ENCODE data around the gene SLC5A10.
"Not testable (repeated sequence)": the region's sequence is repeated elsewhere in the genome, so short reads cannot be mapped to it uniquely, and the experiment has no call there.

The SLC5A10 gene

GRCh38 chr17:19036186-19036585 is 84.2 kb downstream of the SLC5A10 start:
- H3K9me3 ChIP-seq (ENCODE audit: control insufficient read depth in 2 of 2, low read length in 2 of 2); H3K27ac ChIP-seq (ENCODE audit: low read length); H3K4me1 ChIP-seq (ENCODE audit: control insufficient read depth, insufficient read depth, low read length); H3K4me3 ChIP-seq (ENCODE audit: low read length in 2 of 2); H3K27me3 ChIP-seq (ENCODE audit: control insufficient read depth in 1 of 2, insufficient read depth in 2 of 2, low read length in 2 of 2); H3K36me3 ChIP-seq (ENCODE audit: control insufficient read depth in 2 of 2, insufficient read depth in 2 of 2, low read length in 2 of 2); H3K9ac ChIP-seq (ENCODE audit: low read length in 2 of 2): not testable (repeated sequence)

- H3K9me3 ChIP-seq (ENCODE audit: control insufficient read depth in 2 of 2, low read length in 2 of 2) = not testable (repeated sequence)
These were observed 85.6 kb downstream of the SLC5A10 start for GRCh38 chr17:19037547-19037946.

GRCh38 chr17:19038007-19038406 is 86.0 kb downstream of the SLC5A10 start:
- H3K27me3 ChIP-seq (ENCODE audit: control insufficient read depth in 1 of 2, insufficient read depth in 2 of 2, low read length in 2 of 2); H3K4me1 ChIP-seq (ENCODE audit: control insufficient read depth, insufficient read depth, low read length); H3K27ac ChIP-seq (ENCODE audit: low read length); H3K36me3 ChIP-seq (ENCODE audit: control insufficient read depth in 2 of 2, insufficient read depth in 2 of 2, low read length in 2 of 2); H3K9me3 ChIP-seq (ENCODE audit: control insufficient read depth in 2 of 2, low read length in 2 of 2); H3K9ac ChIP-seq (ENCODE audit: low read length in 2 of 2); H3K4me3 ChIP-seq (ENCODE audit: low read length in 2 of 2): not testable (repeated sequence)

More at GRCh38 chr17:19037547-19037946, 85.6 kb downstream of the SLC5A10 start:
- H3K27me3 ChIP-seq (ENCODE audit: control insufficient read depth in 1 of 2, insufficient read depth in 2 of 2, low read length in 2 of 2); H3K4me3 ChIP-seq (ENCODE audit: low read length in 2 of 2); H3K36me3 ChIP-seq (ENCODE audit: control insufficient read depth in 2 of 2, insufficient read depth in 2 of 2, low read length in 2 of 2); H3K27ac ChIP-seq (ENCODE audit: low read length); H3K9ac ChIP-seq (ENCODE audit: low read length in 2 of 2); H3K4me1 ChIP-seq (ENCODE audit: control insufficient read depth, insufficient read depth, low read length): not testable (repeated sequence)

- H3K9me3 ChIP-seq (ENCODE audit: control insufficient read depth in 2 of 2, low read length in 2 of 2); H3K27me3 ChIP-seq (ENCODE audit: control insufficient read depth in 1 of 2, insufficient read depth in 2 of 2, low read length in 2 of 2); H3K27ac ChIP-seq (ENCODE audit: low read length); H3K4me1 ChIP-seq (ENCODE audit: control insufficient read depth, insufficient read depth, low read length); H3K9ac ChIP-seq (ENCODE audit: low read length in 2 of 2); H3K36me3 ChIP-seq (ENCODE audit: control insufficient read depth in 2 of 2, insufficient read depth in 2 of 2, low read length in 2 of 2); H3K4me3 ChIP-seq (ENCODE audit: low read length in 2 of 2): not testable (repeated sequence)
These were observed 86.8 kb downstream of the SLC5A10 start for GRCh38 chr17:19038730-19039129.

- not testable (repeated sequence) for H3K4me3 ChIP-seq (ENCODE audit: low read length in 2 of 2); H3K27me3 ChIP-seq (ENCODE audit: control insufficient read depth in 1 of 2, insufficient read depth in 2 of 2, low read length in 2 of 2); H3K9ac ChIP-seq (ENCODE audit: low read length in 2 of 2); H3K27ac ChIP-seq (ENCODE audit: low read length); H3K4me1 ChIP-seq (ENCODE audit: control insufficient read depth, insufficient read depth, low read length); H3K36me3 ChIP-seq (ENCODE audit: control insufficient read depth in 2 of 2, insufficient read depth in 2 of 2, low read length in 2 of 2); H3K9me3 ChIP-seq (ENCODE audit: control insufficient read depth in 2 of 2, low read length in 2 of 2)
These were observed 88.4 kb downstream of the SLC5A10 start for GRCh38 chr17:19040350-19040749.

GRCh38 chr17:19041871-19042270 is 89.9 kb downstream of the SLC5A10 start:
- not testable (repeated sequence) for H3K9ac ChIP-seq (ENCODE audit: low read length in 2 of 2)

GRCh38 chr17:19042369-19042768 is 90.4 kb downstream of the SLC5A10 start:
- not testable (repeated sequence) for H3K4me1 ChIP-seq (ENCODE audit: control insufficient read depth, insufficient read depth, low read length); H3K4me3 ChIP-seq (ENCODE audit: low read length in 2 of 2); H3K9me3 ChIP-seq (ENCODE audit: control insufficient read depth in 2 of 2, low read length in 2 of 2); H3K27me3 ChIP-seq (ENCODE audit: control insufficient read depth in 1 of 2, insufficient read depth in 2 of 2, low read length in 2 of 2); H3K36me3 ChIP-seq (ENCODE audit: control insufficient read depth in 2 of 2, insufficient read depth in 2 of 2, low read length in 2 of 2); H3K27ac ChIP-seq (ENCODE audit: low read length); H3K9ac ChIP-seq (ENCODE audit: low read length in 2 of 2)

More at GRCh38 chr17:19041871-19042270, 89.9 kb downstream of the SLC5A10 start:
- H3K9me3 ChIP-seq (ENCODE audit: control insufficient read depth in 2 of 2, low read length in 2 of 2); H3K4me3 ChIP-seq (ENCODE audit: low read length in 2 of 2); H3K4me1 ChIP-seq (ENCODE audit: control insufficient read depth, insufficient read depth, low read length); H3K36me3 ChIP-seq (ENCODE audit: control insufficient read depth in 2 of 2, insufficient read depth in 2 of 2, low read length in 2 of 2); H3K27me3 ChIP-seq (ENCODE audit: control insufficient read depth in 1 of 2, insufficient read depth in 2 of 2, low read length in 2 of 2); H3K27ac ChIP-seq (ENCODE audit: low read length): not testable (repeated sequence)

- not testable (repeated sequence) for H3K27ac ChIP-seq (ENCODE audit: low read length); H3K4me1 ChIP-seq (ENCODE audit: control insufficient read depth, insufficient read depth, low read length); H3K9ac ChIP-seq (ENCODE audit: low read length in 2 of 2); H3K9me3 ChIP-seq (ENCODE audit: control insufficient read depth in 2 of 2, low read length in 2 of 2); H3K27me3 ChIP-seq (ENCODE audit: control insufficient read depth in 1 of 2, insufficient read depth in 2 of 2, low read length in 2 of 2); H3K4me3 ChIP-seq (ENCODE audit: low read length in 2 of 2); H3K36me3 ChIP-seq (ENCODE audit: control insufficient read depth in 2 of 2, insufficient read depth in 2 of 2, low read length in 2 of 2)
These were observed 91.1 kb downstream of the SLC5A10 start for GRCh38 chr17:19043032-19043431.

- not testable (repeated sequence) for H3K27me3 ChIP-seq (ENCODE audit: control insufficient read depth in 1 of 2, insufficient read depth in 2 of 2, low read length in 2 of 2); H3K9me3 ChIP-seq (ENCODE audit: control insufficient read depth in 2 of 2, low read length in 2 of 2); H3K27ac ChIP-seq (ENCODE audit: low read length); H3K36me3 ChIP-seq (ENCODE audit: control insufficient read depth in 2 of 2, insufficient read depth in 2 of 2, low read length in 2 of 2); H3K9ac ChIP-seq (ENCODE audit: low read length in 2 of 2); H3K4me1 ChIP-seq (ENCODE audit: control insufficient read depth, insufficient read depth, low read length); H3K4me3 ChIP-seq (ENCODE audit: low read length in 2 of 2)
These were observed 92.7 kb downstream of the SLC5A10 start for GRCh38 chr17:19044643-19045042.

- not testable (repeated sequence) for H3K9ac ChIP-seq (ENCODE audit: low read length in 2 of 2); H3K27ac ChIP-seq (ENCODE audit: low read length); H3K27me3 ChIP-seq (ENCODE audit: control insufficient read depth in 1 of 2, insufficient read depth in 2 of 2, low read length in 2 of 2); H3K9me3 ChIP-seq (ENCODE audit: control insufficient read depth in 2 of 2, low read length in 2 of 2); H3K36me3 ChIP-seq (ENCODE audit: control insufficient read depth in 2 of 2, insufficient read depth in 2 of 2, low read length in 2 of 2); H3K4me1 ChIP-seq (ENCODE audit: control insufficient read depth, insufficient read depth, low read length); H3K4me3 ChIP-seq (ENCODE audit: low read length in 2 of 2)
These were observed 94.9 kb downstream of the SLC5A10 start, which contains the start of gene GRAP for GRCh38 chr17:19046782-19047375. GRAP (minus strand) TSS chr17:19046957; CDS start chr17:19046926, 31 bp downstream.

- H3K4me3 ChIP-seq (ENCODE audit: low read length in 2 of 2); H3K9ac ChIP-seq (ENCODE audit: low read length in 2 of 2); H3K27me3 ChIP-seq (ENCODE audit: control insufficient read depth in 1 of 2, insufficient read depth in 2 of 2, low read length in 2 of 2); H3K36me3 ChIP-seq (ENCODE audit: control insufficient read depth in 2 of 2, insufficient read depth in 2 of 2, low read length in 2 of 2); H3K4me1 ChIP-seq (ENCODE audit: control insufficient read depth, insufficient read depth, low read length); H3K27ac ChIP-seq (ENCODE audit: low read length); H3K9me3 ChIP-seq (ENCODE audit: control insufficient read depth in 2 of 2, low read length in 2 of 2): not testable (repeated sequence)
These were observed 95.5 kb downstream of the SLC5A10 start for GRCh38 chr17:19047510-19047909.

All from stomach smooth muscle (tissue), 2 donors.